Stimulated activated CD8-positive, alpha-beta memory T cell treated with anti-CD3 and anti-CD28 coated beads, Interleukin-4, amount 100 ng/mL, for 4 hours (primary cell): ENCODE measurements around the gene HTRA2.
"Not testable (repeated sequence)": the region's sequence is repeated elsewhere in the genome, so short reads cannot be mapped to it uniquely, and the experiment has no call there.

Experiments
- DNase-seq, 2 donors: peaks; one replicate each; pipeline ENCODE4 v3.0.0-alpha.2; 2020; ENCODE audit warnings: low read depth in 2 of 2, low spot score in 1 of 2

The HTRA2 gene

DNA sequence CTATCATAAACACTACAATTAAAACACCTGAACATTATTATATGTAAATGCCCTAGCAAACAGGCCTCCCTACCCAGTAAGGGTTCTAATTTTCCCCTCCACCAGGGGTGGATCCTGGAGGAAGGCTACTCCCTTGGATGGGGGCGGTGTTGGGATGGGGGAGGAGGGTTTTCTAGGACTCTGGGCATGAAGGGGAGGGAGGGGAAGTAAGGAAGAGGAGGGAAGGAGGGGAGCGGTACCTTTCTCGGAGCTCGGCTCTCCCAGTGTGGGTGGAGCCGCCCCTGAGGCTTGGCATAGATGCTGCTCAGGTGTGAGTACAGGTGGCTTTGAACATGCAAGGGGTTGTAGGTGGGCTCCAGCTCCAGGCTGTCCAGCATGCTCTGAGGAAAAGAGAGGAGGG is 30.2 kb downstream of the HTRA2 start:
- no peak for DNase-seq

DNA sequence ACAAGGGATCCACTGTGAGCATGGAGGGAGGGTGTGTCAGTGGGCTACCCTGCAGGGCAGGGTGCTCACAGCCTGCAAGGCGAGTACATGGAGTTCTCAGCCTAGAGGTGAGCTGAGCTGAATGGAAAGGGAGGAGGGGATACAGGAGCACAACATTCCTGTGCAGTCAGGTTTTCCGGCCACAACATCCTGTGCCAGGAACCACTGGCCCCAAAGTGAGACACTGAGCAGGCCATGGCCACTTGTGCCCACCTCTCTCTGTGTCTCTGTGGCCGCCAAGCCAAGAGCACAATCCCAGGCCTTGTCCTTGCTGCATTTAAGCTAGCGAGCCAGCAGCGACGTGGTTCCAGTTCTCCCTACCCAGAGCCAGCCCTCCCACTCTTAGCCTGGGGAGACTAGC is 30.9 kb downstream of the HTRA2 start:
- DNase-seq = no peak

DNA sequence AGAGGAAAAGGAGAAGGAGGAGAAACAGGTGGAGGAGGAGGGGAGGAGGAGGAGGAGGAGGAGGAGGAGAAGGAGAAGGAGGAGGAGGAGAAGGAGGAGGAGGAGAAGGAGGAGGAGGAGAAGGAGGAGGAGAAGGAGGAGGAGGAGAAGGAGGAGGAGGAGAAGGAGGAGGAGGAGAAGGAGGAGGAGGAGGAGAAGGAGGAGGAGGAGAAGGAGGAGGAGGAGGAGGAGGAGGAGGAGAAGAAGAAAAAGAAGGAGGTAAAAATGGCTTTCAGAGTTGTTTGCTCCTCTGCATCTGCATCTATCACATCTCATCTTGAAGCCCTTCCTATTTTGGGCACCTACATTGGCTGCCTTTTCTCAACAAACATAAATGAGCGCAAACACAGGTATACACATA is 31.3 kb downstream of the HTRA2 start:
- not testable (repeated sequence) for DNase-seq

DNA sequence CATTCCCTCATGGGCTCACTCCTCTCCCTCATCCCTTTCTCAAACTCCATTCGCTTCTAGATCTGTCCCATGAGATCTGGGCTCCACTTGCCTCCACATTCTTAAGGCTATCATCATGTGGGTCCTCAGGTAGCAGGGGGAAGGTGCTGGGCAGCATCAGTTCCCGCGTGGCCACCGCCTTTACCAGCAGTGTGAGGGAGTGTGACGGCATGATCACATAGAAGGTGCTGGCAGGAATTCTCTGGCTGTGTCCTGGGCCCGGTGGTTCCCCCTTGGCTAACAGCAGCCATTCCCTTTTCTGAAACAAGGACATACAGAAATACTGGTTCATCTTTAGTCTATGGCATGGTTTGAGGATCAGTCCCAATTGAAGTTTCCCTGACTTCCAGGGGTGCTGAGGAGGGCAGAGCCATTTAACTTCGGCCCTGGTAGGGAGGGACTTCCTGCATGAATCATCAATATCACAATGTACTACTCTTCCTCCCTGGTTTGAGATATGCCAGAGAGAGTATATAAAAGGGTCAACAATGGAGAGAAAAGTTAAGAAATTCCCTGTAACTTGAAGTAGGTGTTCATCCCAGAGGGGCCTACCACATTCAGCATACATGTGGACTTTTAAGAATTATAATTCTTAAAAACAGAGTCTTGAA is 32.5 kb downstream of the HTRA2 start:
- DNase-seq = no peak

DNA sequence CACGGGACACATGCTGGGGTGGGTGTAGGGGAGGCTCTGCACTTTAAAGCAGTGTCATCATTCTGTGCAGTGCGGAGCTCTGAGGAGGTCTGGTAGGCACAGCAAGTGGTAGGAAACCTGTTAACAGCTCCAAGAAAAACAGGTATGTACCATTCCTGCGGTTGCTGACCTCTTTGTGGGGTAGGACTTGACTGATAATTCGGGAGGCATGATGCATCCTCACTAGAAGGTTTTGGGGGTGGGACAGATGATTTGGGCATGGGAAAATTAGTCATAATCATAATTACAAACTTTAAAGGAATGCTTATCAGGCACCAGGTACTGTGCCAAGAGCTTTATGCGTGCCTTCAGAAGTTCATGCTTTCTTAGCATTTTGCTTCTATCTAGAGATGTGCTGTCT is 34.5 kb downstream of the HTRA2 start:
- no peak for DNase-seq

DNA sequence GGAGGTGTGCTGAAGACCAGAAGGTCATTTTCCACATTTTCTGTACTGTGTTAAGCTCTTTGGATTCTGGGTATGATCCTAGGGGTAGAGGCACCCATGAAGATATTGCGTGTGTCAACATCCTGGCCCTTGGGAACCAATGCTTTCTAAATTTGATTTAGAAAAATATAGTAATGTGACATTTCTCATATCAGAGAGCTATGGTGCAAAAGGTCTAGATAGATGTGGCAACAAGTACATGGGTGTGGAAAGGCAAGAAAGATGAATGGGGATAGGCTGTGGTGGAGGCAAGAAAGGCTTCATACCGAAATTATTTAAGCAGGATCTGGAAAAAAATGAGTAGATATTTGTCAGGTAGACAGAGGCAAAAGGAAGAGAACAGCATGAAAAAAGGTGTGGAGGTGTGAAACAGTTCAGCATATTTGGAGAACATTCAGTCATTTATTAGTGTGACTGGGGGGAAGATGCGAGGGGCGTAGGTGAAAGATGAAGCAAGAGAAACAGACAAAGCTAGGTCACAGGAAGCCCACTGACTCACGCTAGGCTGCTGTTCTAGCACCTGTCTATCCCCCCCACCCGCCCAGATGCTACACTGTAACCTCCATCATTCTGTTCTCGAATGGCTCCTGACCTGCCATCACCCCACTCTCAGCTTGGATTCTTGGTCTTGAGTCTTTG is 36.5 kb downstream of the HTRA2 start:
- no peak for DNase-seq

DNA sequence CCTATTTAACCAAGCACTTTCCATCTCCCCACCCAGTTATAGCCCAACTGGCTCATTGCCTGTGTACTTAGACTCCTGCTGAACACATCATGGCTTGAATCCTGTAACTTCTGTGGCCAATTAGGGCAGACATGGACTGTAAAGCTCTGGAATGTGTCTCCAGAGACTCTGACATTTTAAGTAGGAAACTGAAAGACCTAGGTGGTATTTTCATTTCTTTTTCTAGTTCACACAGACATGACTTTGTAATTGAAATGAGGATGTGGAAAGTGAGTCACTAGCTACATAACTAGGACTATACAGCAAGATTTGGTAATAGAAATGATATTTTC is 37.0 kb downstream of the HTRA2 start:
- no peak for DNase-seq

DNA sequence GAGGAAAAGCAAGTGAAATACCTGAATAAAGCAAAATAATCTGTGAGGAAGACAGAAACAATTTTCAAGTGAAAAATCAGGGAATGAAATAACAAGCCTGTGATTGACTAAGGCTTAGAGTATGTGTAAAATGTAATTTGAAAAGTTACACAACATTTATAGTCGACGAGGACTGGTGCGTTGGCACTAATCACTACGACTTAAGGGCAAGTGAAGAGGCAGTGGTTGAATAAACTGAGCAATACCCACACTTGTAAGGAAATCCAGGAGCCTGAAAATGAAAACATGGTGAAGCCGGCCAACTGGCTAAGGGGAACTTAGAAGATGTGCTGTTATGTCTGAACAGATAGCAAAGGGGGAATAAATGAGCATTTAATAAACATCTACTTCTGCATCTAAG is 38.1 kb downstream of the HTRA2 start:
- DNase-seq = no peak

DNA sequence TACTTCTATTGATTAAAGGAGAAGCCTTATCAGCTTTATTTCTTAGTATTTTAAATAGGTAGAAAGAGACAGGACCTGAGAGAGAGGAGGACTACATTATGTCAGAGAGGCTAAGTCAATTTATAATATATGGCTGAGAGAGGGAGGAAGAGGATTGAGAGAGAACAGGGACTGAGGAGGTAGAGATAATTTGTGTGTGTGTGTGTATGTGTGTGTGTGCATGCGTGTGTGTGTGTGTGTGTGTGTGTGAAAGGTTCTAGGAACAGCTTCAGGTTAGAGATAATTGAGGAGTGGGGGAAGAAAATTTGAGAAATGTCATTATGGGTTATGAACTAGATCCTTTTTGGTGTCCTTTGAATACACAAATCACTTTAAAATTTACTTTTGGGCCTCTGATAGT is 40.0 kb downstream of the HTRA2 start:
- DNase-seq = no peak

DNA sequence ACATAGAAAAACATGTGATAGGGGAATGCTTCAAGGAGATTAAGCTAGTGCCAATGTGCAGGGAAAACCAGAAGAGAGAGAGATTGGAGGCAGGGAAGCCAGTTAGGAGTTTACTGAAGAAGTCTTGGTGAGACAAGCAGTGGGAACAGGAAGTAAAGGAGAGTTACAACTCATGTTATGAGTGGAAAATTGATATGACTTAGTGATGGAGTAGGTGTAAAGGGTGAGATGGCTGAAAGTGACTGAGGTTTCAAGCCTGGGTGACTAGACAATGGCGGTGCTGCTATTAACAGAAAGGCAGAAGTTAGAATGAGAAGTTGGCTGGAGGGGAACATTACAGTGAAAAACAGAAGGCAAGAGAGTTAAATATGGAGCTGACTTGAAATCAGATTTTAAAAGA is 41.3 kb downstream of the HTRA2 start:
- DNase-seq = no peak

DNA sequence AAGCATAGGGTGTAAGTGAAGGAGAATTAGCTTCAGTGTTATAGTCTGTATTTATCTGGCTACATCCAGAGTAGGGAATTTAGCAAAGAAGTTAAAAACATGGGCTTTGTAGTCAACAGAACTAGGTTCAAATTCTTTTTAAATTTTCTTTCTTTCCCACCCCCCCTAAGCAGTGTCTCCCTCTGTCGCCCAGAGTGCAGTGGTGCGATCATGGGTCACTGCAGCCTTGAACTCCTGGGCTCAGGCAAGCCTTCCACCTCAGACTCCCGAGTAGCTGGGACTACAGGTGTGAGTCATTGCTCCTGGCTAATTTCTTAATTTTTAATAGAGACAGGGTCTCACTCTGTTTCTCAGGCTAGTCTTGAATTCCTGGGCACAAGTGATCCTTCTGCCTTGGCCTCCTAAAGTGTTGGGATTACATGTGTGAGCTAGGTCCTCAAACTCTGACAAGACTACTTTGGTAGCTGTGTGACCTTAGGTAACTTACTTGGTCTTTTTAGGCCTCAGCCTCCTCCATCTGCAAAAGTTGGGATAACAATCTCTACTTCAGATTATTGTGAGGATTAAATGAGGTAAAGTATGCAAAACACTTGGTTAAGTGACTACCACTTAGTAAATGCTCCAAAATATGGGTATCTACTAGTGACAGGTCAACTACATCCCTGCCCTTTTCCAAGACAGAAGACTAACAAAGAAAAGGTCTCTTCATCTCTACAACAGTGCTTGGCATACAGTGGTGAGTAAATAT is 42.6 kb downstream of the HTRA2 start:
- no peak for DNase-seq

DNA sequence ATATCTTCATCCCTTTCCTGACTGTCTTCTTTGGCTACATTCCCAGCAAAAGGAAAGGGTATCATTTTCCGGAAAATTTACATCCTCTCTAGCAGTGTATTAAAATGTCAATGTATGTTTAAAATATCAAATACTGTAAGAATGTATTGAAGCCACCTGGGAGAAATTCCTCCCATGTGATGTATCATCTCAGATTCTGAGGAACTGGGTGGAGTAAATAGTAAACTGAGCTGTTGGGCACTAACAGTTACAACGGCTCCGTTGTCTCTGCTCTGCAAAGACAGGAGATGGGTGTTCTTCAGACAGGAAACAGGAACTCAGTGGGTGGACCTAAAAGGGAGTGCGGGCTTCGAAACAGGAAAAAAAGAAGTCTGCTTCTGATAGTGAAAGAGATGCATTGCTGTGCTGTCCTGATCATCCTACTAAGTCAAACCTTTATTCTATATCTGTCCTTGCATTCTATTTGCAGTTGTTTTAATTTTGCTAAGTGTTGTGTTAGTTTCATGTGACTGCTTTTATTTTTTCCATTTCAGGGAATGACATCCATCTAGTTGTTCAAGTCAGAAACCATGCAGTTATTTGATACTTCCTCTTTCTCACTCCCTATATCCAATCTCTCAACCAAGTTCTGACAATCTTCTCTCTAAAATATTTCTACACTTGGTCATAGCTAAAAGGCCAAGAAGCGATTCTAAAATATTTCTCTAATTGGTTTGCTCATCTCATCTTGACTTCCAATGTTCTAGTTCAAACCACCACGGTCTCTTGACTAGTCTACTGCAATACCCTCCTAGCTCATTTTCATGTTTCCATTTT is 44.2 kb downstream of the HTRA2 start:
- no peak for DNase-seq

DNA sequence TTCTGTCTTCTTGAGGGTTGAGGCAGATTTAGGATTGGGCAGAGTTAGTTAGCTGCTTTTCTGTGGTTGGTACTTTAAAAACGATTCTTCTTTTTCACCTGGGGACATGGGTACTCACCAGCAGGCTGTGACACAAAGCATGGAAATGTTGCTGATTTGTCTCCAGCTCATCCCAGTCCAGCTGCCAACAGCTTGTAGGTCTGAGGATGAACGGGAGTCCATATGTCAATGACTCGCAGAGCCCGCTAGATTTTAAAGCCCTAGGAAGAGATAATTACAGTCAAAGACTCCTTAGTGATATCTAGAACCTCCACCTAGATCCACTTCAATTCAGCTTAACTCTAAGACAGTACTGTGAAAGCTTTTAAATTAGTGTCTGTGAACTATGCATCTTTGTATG is 45.6 kb downstream of the HTRA2 start:
- no peak for DNase-seq

DNA sequence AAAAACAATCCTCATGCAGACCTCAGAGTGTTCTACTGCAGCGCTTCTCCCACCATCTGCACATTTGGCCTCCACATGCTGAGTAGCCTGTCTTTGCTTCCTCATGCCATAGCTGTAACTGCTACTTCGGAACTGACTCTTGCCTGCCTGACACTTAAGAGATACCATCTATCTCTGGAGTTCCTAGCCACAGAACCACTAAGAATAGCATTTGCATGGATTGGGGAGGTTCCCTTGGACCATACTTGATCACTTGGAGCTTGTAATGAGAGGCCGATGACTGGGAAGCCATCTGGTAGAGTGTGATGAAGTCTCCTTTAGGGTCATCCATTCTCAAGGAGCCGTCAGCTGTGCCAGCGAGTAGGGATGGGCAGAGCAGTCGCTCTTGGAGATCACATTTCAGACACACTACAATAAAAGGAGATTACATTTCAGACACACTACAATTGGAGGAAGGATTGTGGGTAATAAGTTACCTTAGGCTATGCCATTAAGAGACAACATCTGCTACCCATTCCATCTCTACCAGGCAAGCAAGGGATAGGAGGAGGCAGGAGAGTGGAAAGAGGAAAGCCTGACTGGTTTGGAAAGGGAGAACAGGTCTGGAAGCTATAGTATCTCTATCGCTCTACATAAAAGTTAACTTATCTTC is 46.6 kb downstream of the HTRA2 start:
- no peak for DNase-seq

DNA sequence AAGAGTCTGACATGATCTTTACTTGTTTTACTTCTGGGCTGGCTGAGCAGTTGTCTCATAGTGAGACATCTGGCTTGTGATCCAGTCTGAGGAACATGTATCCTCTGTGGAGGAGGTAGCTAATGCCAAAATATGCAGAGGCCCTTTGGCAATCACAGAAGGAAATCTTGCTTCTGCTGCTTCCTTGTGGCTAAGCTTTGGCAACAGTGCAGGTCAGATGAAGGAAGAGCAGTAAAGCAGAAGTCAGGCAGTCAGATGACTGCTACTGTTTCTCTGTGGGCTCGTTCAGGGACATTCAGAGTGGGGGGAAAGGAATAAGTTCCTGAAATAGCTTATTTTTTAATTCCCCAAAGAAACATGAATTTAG is 47.1 kb downstream of the HTRA2 start:
- no peak for DNase-seq

DNA sequence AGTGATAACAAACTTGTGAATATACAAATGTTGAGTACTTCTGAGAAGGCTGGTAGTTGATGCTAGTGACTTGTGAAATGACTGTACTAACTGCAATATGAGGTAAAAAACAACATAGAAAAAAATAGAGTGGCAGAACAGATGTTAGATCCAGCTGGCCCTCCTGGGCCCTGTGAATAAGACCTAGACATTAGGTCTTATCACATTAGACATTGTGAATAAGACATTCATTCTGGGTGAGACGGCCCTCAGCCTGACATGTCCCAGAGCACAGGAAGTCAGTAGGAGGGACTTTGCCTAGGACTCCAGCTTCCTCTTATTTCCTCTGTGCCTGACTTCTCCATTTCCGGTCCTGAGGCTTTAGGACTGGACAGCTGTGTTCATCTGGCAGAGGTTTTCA is 47.7 kb downstream of the HTRA2 start:
- DNase-seq = no peak

DNA sequence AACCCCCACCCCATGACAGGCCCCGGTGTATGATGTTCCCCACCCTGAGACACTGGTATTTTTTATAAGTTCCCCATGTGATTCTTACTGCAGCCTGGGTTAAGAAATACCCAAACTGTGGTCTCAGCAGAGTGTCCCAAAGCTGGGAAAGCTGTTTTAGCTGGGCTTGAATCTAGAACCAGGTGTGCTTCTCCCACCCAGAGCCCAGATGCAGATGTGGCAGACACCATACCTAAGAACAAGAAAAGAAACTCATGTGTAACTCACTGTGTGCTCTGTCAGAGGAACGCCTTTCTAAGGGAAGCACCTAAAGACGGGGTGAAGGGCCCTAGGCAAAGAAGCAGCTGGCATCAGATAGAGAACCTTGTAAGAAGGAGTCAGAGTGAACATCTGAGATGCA is 48.7 kb downstream of the HTRA2 start:
- no peak for DNase-seq

DNA sequence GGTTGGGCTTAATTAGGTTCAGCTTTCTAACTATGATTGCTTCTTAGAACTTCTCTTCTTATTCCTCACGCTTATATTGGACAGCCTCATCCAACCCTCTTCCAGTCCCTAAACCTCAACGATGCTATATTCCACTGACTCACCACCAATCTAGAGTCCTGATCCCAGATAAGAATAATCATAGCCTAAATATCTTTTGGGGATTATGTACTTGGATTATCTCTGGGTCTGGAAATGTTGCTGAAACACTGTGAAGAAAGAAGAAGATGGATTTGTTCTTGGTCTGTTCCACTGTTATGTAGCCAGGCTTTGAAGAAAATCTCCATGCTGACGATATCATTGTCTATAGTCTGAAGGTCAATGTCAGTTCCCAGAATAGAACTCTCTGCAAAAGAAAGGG is 51.7 kb downstream of the HTRA2 start:
- DNase-seq = no peak

DNA sequence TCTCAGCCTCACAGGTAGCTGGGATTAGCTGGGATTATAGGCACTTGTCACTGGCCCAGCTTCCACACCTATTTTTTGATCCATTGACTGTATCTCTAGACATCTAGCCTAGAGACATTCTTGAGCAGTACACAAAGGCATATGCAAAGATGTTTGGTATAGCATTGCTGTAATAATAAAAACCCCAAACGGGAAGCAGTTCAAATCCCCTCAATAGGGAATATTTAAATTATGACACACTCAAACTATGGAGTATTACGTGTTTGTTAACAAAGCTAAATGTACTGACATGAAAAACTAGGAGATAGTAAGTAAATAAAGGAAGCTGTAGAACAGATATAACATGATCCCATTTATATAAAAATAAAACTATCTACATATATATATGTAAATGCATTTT is 52.5 kb downstream of the HTRA2 start:
- DNase-seq = no peak
